Measurements from ENCODE around the gene FASN. TPM values are rescaled to one million over a fixed set of nuclear protein-coding genes. Genes with fewer than 3 reads are reported as not detected.

FASN gene
- total and polyA plus RNA-seq, 2 donors (not counting 1 experiment from before 2014, with no cell fraction given): 36.8 to 242 TPM

DNA sequence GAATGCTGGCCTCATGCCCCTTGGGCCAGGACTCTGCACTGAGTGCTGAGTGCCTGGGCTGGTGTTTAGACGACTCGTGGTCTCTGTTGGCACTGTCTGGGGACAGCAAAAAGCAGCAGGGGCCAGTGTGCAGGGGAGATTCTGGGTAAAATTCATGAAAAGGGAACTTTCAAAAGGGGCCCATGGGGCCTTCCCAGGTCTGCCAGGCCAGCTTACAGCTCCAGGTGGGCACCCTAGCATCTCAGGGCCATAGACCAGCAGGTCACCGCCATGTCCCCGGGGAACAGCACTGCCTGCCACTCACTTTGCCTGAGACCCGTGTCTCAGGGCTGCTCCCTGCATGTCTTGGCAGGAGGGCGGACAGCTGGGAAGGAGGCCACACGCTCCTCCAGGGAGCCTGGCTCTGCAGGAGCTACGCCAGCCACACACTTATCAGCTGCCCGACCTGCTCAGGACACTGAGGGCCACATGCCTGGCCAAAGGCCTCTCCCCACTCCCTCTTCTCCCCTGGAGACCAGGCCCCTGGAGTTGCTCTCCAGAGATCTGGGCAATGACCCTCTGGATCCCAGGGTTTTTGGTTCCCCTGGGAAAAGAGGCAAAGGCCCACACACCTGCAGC, 8.8 kb upstream of the FASN start:
- H3K9ac ChIP-seq (ENCODE audit: insufficient read depth, low read length): no peak overlapping the region
- H3K27me3 ChIP-seq (ENCODE audit: control insufficient read depth, insufficient read depth, low read length): no peaks in the 10 kb centered on the region
- no peak for DNase-seq (ENCODE audit: low read depth in 2 of 2)
- peaks cover 10% of the 10 kb centered on the region for H3K4me1 ChIP-seq (ENCODE audit: control insufficient read depth, extremely low read depth, insufficient read depth, low read length)
- no peak overlapping the region for H3K27ac ChIP-seq (ENCODE audit: insufficient read depth, low read length)
- no peaks in the 10 kb centered on the region for H3K79me2 ChIP-seq (ENCODE audit: control insufficient read depth, insufficient read depth, low read length)
- H2AFZ ChIP-seq (ENCODE audit: low read length): peak overlapping the region; percentile 49
- TF ChIP-seq, protein P1, sequence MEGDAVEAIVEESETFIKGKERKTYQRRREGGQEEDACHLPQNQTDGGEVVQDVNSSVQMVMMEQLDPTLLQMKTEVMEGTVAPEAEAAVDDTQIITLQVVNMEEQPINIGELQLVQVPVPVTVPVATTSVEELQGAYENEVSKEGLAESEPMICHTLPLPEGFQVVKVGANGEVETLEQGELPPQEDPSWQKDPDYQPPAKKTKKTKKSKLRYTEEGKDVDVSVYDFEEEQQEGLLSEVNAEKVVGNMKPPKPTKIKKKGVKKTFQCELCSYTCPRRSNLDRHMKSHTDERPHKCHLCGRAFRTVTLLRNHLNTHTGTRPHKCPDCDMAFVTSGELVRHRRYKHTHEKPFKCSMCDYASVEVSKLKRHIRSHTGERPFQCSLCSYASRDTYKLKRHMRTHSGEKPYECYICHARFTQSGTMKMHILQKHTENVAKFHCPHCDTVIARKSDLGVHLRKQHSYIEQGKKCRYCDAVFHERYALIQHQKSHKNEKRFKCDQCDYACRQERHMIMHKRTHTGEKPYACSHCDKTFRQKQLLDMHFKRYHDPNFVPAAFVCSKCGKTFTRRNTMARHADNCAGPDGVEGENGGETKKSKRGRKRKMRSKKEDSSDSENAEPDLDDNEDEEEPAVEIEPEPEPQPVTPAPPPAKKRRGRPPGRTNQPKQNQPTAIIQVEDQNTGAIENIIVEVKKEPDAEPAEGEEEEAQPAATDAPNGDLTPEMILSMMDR (conservative IDR thresholded peaks at IDR 0.05 in 1 of 2, IDR thresholded peaks at IDR 0.05 in 1 of 2; ENCODE audit: low read depth in 1 of 2, low read length in 2 of 2): no peak
- TF ChIP-seq EZH2 (IDR thresholded peaks at IDR 0.05; ENCODE audit: low read length, missing control alignments): no peak
- H3K36me3 ChIP-seq (ENCODE audit: control insufficient read depth, insufficient read depth, low read length): no peaks in the 10 kb centered on the region
- H3K4me3 ChIP-seq (replicated peaks in 1 of 4; ENCODE audit: control extremely low read depth in 1 of 4, insufficient read depth in 1 of 4, low read depth in 3 of 4, low read length in 4 of 4): no peak overlapping the region
- no peak overlapping the region for H3K4me2 ChIP-seq (ENCODE audit: extremely low read depth, insufficient read depth, low read length)
- no peaks in the 10 kb centered on the region for H3K9me3 ChIP-seq (ENCODE audit: control insufficient read depth, insufficient read depth, low read depth, low read length)
- H4K20me1 ChIP-seq (ENCODE audit: control insufficient read depth, extremely low read depth, insufficient read depth, low read length): no peaks in the 10 kb centered on the region

DNA sequence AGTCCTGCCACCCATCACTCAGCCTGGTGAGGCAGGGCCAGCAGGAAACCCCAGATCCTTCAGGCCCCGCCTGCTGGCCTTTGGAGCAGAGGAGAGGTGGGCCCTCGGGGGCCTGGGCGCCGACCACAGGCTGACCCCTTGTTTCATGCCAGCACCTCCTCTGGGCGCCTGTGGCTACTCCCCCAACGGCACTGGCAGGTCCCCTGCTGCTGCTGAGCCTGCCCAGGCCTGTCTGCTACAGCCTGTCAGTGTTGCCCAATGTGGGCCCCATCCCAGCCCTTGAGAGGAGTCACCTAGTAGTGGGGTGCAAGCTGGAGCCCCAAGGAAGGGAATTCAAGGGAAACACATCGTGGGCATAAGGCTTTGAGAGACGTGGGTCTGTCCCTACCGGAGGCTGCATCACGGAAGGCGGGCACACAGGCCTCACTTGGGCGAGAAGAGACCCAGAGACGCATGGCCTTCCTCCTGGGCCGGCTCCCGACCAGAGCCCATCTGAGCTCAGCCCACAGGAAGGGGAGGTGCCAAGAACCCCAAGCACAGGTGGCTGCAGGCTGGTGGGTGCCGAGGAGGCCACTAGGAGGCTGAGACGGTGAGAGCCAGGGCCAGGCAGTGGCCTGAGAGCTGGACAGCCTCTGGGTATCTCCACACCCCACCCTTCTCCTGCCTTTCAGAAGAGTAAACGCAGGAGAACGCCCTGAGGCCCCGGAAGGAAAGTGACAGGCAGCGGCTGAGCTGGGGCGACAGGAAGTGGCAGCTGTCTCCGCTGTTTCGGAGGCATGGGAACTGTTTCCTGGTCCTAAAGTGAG, 8.0 kb upstream of the FASN start:
- peak; percentile 35 to 48 for DNase-seq (ENCODE audit: low read depth in 2 of 2)
- TF ChIP-seq EZH2 (IDR thresholded peaks at IDR 0.05; ENCODE audit: low read length, missing control alignments): no peak
- TF ChIP-seq, protein P1 (conservative IDR thresholded peaks at IDR 0.05 in 1 of 2, IDR thresholded peaks at IDR 0.05 in 1 of 2; ENCODE audit: low read depth in 1 of 2, low read length in 2 of 2): peak; percentile 7 to 44
- Histone ChIP-seq H4K20me1 (ENCODE audit: control insufficient read depth, extremely low read depth, insufficient read depth, low read length) (no peaks in the 10 kb centered on the region), H3K4me2 (ENCODE audit: extremely low read depth, insufficient read depth, low read length) (peak overlapping the region; percentile 17), H3K9me3 (ENCODE audit: control insufficient read depth, insufficient read depth, low read depth, low read length) (no peaks in the 10 kb centered on the region), H2AFZ (ENCODE audit: low read length) (peak overlapping the region; percentile 49), H3K36me3 (ENCODE audit: control insufficient read depth, insufficient read depth, low read length) (no peaks in the 10 kb centered on the region), H3K79me2 (ENCODE audit: control insufficient read depth, insufficient read depth, low read length) (no peaks in the 10 kb centered on the region), H3K9ac (ENCODE audit: insufficient read depth, low read length) (no peak overlapping the region), H3K27ac (ENCODE audit: insufficient read depth, low read length) (no peak overlapping the region), H3K4me3 (replicated peaks in 1 of 4; ENCODE audit: control extremely low read depth in 1 of 4, insufficient read depth in 1 of 4, low read depth in 3 of 4, low read length in 4 of 4) (no peak overlapping the region), H3K27me3 (ENCODE audit: control insufficient read depth, insufficient read depth, low read length) (no peaks in the 10 kb centered on the region), H3K4me1 (ENCODE audit: control insufficient read depth, extremely low read depth, insufficient read depth, low read length) (peaks cover 10% of the 10 kb centered on the region)

DNA sequence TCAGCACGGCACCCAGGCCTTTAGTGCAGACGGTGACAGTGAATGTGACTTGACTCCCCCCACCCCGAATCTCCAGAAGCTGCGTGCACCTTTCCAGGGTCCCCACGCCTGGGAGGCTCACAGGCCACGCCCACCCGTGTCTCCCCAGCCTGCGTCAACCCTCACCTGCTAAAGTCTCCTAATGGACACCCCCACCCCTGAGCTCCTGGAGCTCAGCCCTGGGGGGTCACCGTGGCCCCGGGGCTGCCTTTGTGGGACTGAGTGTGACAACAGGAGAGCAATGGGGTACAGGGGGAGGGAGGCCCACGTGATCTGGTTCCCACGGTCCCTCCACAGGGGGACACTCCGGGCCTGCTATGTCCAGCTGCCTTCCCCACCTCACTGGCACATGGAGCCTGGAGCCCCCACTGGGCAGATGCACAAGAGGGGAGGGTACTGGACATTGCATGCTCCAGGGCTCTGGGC, 7.4 kb upstream of the FASN start:
- no peak overlapping the region for H3K9ac ChIP-seq (ENCODE audit: insufficient read depth, low read length)
- no peak for DNase-seq (ENCODE audit: low read depth in 2 of 2)
- H3K4me1 ChIP-seq (ENCODE audit: control insufficient read depth, extremely low read depth, insufficient read depth, low read length): peaks cover 10% of the 10 kb centered on the region
- no peak overlapping the region for H3K4me3 ChIP-seq (replicated peaks in 1 of 4; ENCODE audit: control extremely low read depth in 1 of 4, insufficient read depth in 1 of 4, low read depth in 3 of 4, low read length in 4 of 4)
- H3K9me3 ChIP-seq (ENCODE audit: control insufficient read depth, insufficient read depth, low read depth, low read length): no peaks in the 10 kb centered on the region
- H3K36me3 ChIP-seq (ENCODE audit: control insufficient read depth, insufficient read depth, low read length): no peaks in the 10 kb centered on the region
- no peaks in the 10 kb centered on the region for H3K79me2 ChIP-seq (ENCODE audit: control insufficient read depth, insufficient read depth, low read length)
- no peak overlapping the region for H3K27ac ChIP-seq (ENCODE audit: insufficient read depth, low read length)
- no peaks in the 10 kb centered on the region for H3K27me3 ChIP-seq (ENCODE audit: control insufficient read depth, insufficient read depth, low read length)
- TF ChIP-seq, protein P1 (conservative IDR thresholded peaks at IDR 0.05 in 1 of 2, IDR thresholded peaks at IDR 0.05 in 1 of 2; ENCODE audit: low read depth in 1 of 2, low read length in 2 of 2): no peak
- TF ChIP-seq EZH2 (IDR thresholded peaks at IDR 0.05; ENCODE audit: low read length, missing control alignments): no peak
- no peak overlapping the region for H3K4me2 ChIP-seq (ENCODE audit: extremely low read depth, insufficient read depth, low read length)
- H4K20me1 ChIP-seq (ENCODE audit: control insufficient read depth, extremely low read depth, insufficient read depth, low read length): no peaks in the 10 kb centered on the region
- H2AFZ ChIP-seq (ENCODE audit: low read length): no peak overlapping the region
